Naive thymus-derived CD8-positive, alpha-beta T cell (primary cell): ENCODE measurements around the gene PTPRT. TPM values are rescaled to one million over a fixed set of nuclear protein-coding genes. Genes with fewer than 3 reads are reported as not detected.

ENCODE experiments used
- ATAC-seq, 2 donors: fragments of 150-1000 bp; cut with Tn5 transposase in 1 of 2; sonication (Bioruptor Pico), chemical (Tn5 transposase) in 1 of 2; 1 replicate in 1 of 2; 2 replicates in 1 of 2; pipeline ENCODE4 v1.10.0; 2021; ENCODE audit warnings: mild to moderate bottlenecking in 2 of 2, moderate library complexity in 2 of 2
- POLR2A ChIA-PET: fragments of 350-600 bp; sonication (Branson Sonifier 250); formaldehyde crosslinking; loops from one replicate; lab custom pipeline; 2021; ENCODE audit warnings: antibody characterized with exemption; lab: Charles Lee
- DNase-seq, 10 donors: peaks; one replicate each; pipeline versions ENCODE4 v3.0.0 to v3.0.0-alpha.2; 2020 to 2022
- H3K27ac Mint-ChIP-seq, 10 donors: one replicate each; pipeline ENCODE4 v1.8.0; 2020 to 2022; ENCODE audit warnings: mild to moderate bottlenecking in 10 of 10, mixed read lengths in 10 of 10, moderate library complexity in 4 of 10, inconsistent platforms in 1 of 10
- H3K27me3 Mint-ChIP-seq, 5 donors: one replicate each; pipeline ENCODE4 v1.8.0; 2021 to 2022; ENCODE audit warnings: mixed read lengths in 5 of 5
- H3K36me3 Mint-ChIP-seq, 3 donors: one replicate each; pipeline ENCODE4 v1.8.0; 2020 to 2022; ENCODE audit warnings: mixed read lengths in 3 of 3, mild to moderate bottlenecking in 2 of 3, inconsistent platforms in 1 of 3
- H3K4me1 Mint-ChIP-seq, 4 donors: one replicate each; pipeline ENCODE4 v1.8.0; 2021 to 2022; ENCODE audit warnings: mixed read lengths in 4 of 4
- H3K4me3 Mint-ChIP-seq, 10 donors: one replicate each; pipeline ENCODE4 v1.8.0; 2020 to 2022; ENCODE audit warnings: mild to moderate bottlenecking in 10 of 10, mixed read lengths in 10 of 10, moderate library complexity in 6 of 10, inconsistent platforms in 1 of 10
- H3K9me3 Mint-ChIP-seq, 9 donors: one replicate each; pipeline ENCODE4 v1.8.0; 2020 to 2022; ENCODE audit warnings: mixed read lengths in 9 of 9, mild to moderate bottlenecking in 3 of 9, inconsistent platforms in 1 of 9, moderate library complexity in 1 of 9
- polyA plus RNA-seq, 3 donors: library from polyadenylated mRNA; unstranded; fragments of 300-500 nt; fragmentation: Illumina TruSeq; gene quantifications; one replicate each; pipeline ENCODE4 v1.2.3, GENCODE V29; 2021
- total RNA-seq, 8 experiments: library from RNA in 2 of 8; stranded (reverse) in 2 of 8; gene quantifications; one replicate each; pipeline ENCODE4 v1.2.3 and lab custom pipeline; 2021 to 2026

PTPRT gene
- total and polyA plus RNA-seq, 5 experiments from 2014 or later: not detected

GRCh38 chr20:42392442-42392841 is 797.3 kb downstream of the PTPRT start:
- Mint-ChIP-seq H3K36me3 (no peaks in the 10 kb centered on the region), H3K4me1 (no peaks in the 10 kb centered on the region), H3K9me3 (peaks cover 0 to 9% (median 0%) of the 10 kb centered on the region in 9 donors), H3K27me3 (peaks cover 0 to 2% (median 0%) of the 10 kb centered on the region in 5 donors), H3K27ac (no peak overlapping the region), H3K4me3 (no peak overlapping the region)
- POLR2A ChIA-PET: no interaction called here
- DNase-seq (no peak), ATAC-seq (no peak)

GRCh38 chr20:42391807-42392206 is 797.9 kb downstream of the PTPRT start:
- H3K27ac Mint-ChIP-seq: no peak overlapping the region
- no peaks in the 10 kb centered on the region for H3K36me3 Mint-ChIP-seq
- no peak for DNase-seq
- no peak overlapping the region for H3K4me3 Mint-ChIP-seq
- H3K4me1 Mint-ChIP-seq: no peaks in the 10 kb centered on the region
- peaks cover 0 to 9% (median 0%) of the 10 kb centered on the region in 9 donors for H3K9me3 Mint-ChIP-seq
- peaks cover 0 to 1% (median 0%) of the 10 kb centered on the region in 5 donors for H3K27me3 Mint-ChIP-seq
- ATAC-seq: no peak
- POLR2A ChIA-PET: no interaction called here

GRCh38 chr20:42380287-42380686 is 809.4 kb downstream of the PTPRT start:
- no peak overlapping the region for H3K27ac Mint-ChIP-seq
- H3K9me3 Mint-ChIP-seq: peaks cover 0 to 29% (median 3%) of the 10 kb centered on the region in 9 donors
- H3K4me1 Mint-ChIP-seq: no peaks in the 10 kb centered on the region

GRCh38 chr20:42379385-42379784 is 810.3 kb downstream of the PTPRT start:
- ATAC-seq (no peak), DNase-seq (no peak)
- Mint-ChIP-seq H3K4me3 (no peak overlapping the region), H3K36me3 (peaks cover 0 to 1% (median 0%) of the 10 kb centered on the region in 3 donors), H3K27ac (no peak overlapping the region), H3K4me1 (no peaks in the 10 kb centered on the region), H3K9me3 (peaks cover 0 to 23% (median 3%) of the 10 kb centered on the region in 9 donors), H3K27me3 (peaks cover 0 to 11% (median 0%) of the 10 kb centered on the region in 5 donors)
- POLR2A ChIA-PET: no interaction called here

More at GRCh38 chr20:42380287-42380686, 809.4 kb downstream of the PTPRT start:
- no peak for DNase-seq
- POLR2A ChIA-PET: no interaction called here
- Mint-ChIP-seq H3K36me3 (peaks cover 0 to 1% (median 0%) of the 10 kb centered on the region in 3 donors), H3K27me3 (peaks cover 0 to 11% (median 0%) of the 10 kb centered on the region in 5 donors), H3K4me3 (no peak overlapping the region)
- no peak for ATAC-seq

- H3K36me3 Mint-ChIP-seq: peaks cover 0 to 1% (median 0%) of the 10 kb centered on the region in 3 donors
- H3K27ac Mint-ChIP-seq: no peak overlapping the region
- POLR2A ChIA-PET: no interaction called here
- peaks cover 0 to 11% (median 0%) of the 10 kb centered on the region in 5 donors for H3K27me3 Mint-ChIP-seq
- no peak for DNase-seq
- H3K9me3 Mint-ChIP-seq: peaks cover 0 to 19% (median 3%) of the 10 kb centered on the region in 9 donors
- no peaks in the 10 kb centered on the region for H3K4me1 Mint-ChIP-seq
- H3K4me3 Mint-ChIP-seq: no peak overlapping the region
- ATAC-seq: no peak
Observed at GRCh38 chr20:42378826-42379225, 810.9 kb downstream of the PTPRT start.

GRCh38 chr20:42376131-42376530 is 813.6 kb downstream of the PTPRT start:
- Mint-ChIP-seq H3K9me3 (peaks cover 0 to 8% (median 2%) of the 10 kb centered on the region in 9 donors), H3K4me1 (no peaks in the 10 kb centered on the region), H3K27ac (no peak overlapping the region), H3K27me3 (peaks cover 0 to 6% (median 0%) of the 10 kb centered on the region in 5 donors), H3K36me3 (peaks cover 0 to 1% (median 0%) of the 10 kb centered on the region in 3 donors), H3K4me3 (no peak overlapping the region)
- DNase-seq: no peak
- POLR2A ChIA-PET: no interaction called here
- no peak for ATAC-seq

GRCh38 chr20:42373049-42373448 is 816.7 kb downstream of the PTPRT start:
- POLR2A ChIA-PET: no interaction called here
- H3K27me3 Mint-ChIP-seq: peaks cover 0 to 8% (median 4%) of the 10 kb centered on the region in 5 donors
- no peak for ATAC-seq
- no peak overlapping the region for H3K4me3 Mint-ChIP-seq
- no peaks in the 10 kb centered on the region for H3K4me1 Mint-ChIP-seq
- H3K9me3 Mint-ChIP-seq: peaks cover 0 to 7% (median 2%) of the 10 kb centered on the region in 9 donors
- H3K27ac Mint-ChIP-seq: no peak overlapping the region
- DNase-seq: no peak
- H3K36me3 Mint-ChIP-seq: peaks cover 0 to 1% (median 0%) of the 10 kb centered on the region in 3 donors

GRCh38 chr20:42370075-42370474 is 819.6 kb downstream of the PTPRT start:
- ATAC-seq (no peak), DNase-seq (no peak)
- Mint-ChIP-seq H3K9me3 (peaks cover 0 to 18% (median 2%) of the 10 kb centered on the region in 9 donors), H3K36me3 (no peaks in the 10 kb centered on the region), H3K27me3 (peaks cover 0 to 16% (median 2%) of the 10 kb centered on the region in 5 donors), H3K4me1 (no peaks in the 10 kb centered on the region), H3K4me3 (no peak overlapping the region), H3K27ac (no peak overlapping the region)
- POLR2A ChIA-PET: no interaction called here

- no peak for ATAC-seq
- POLR2A ChIA-PET: no interaction called here
- no peak for DNase-seq
- H3K4me1 Mint-ChIP-seq: no peaks in the 10 kb centered on the region
- H3K4me3 Mint-ChIP-seq: no peak overlapping the region
- peaks cover 0 to 12% (median 2%) of the 10 kb centered on the region in 9 donors for H3K9me3 Mint-ChIP-seq
- H3K27me3 Mint-ChIP-seq: peaks cover 0 to 16% (median 2%) of the 10 kb centered on the region in 5 donors
- no peaks in the 10 kb centered on the region for H3K36me3 Mint-ChIP-seq
- no peak overlapping the region for H3K27ac Mint-ChIP-seq
Observed at GRCh38 chr20:42368910-42369309, 820.8 kb downstream of the PTPRT start.

- no peak overlapping the region for H3K27ac Mint-ChIP-seq
Observed at GRCh38 chr20:42366626-42367025, 823.1 kb downstream of the PTPRT start.

GRCh38 chr20:42364446-42364845 is 825.3 kb downstream of the PTPRT start:
- no peak for ATAC-seq
- POLR2A ChIA-PET: no interaction called here
- Mint-ChIP-seq H3K4me1 (no peaks in the 10 kb centered on the region), H3K4me3 (no peak overlapping the region), H3K36me3 (no peaks in the 10 kb centered on the region), H3K27ac (no peak overlapping the region), H3K27me3 (peaks cover 0 to 16% (median 2%) of the 10 kb centered on the region in 5 donors), H3K9me3 (peaks cover 0 to 12% (median 1%) of the 10 kb centered on the region in 9 donors)
- no peak for DNase-seq

More at GRCh38 chr20:42366626-42367025, 823.1 kb downstream of the PTPRT start:
- H3K4me1 Mint-ChIP-seq: no peaks in the 10 kb centered on the region
- POLR2A ChIA-PET: no interaction called here
- H3K4me3 Mint-ChIP-seq: no peak overlapping the region
- peaks cover 0 to 16% (median 2%) of the 10 kb centered on the region in 5 donors for H3K27me3 Mint-ChIP-seq
- no peaks in the 10 kb centered on the region for H3K36me3 Mint-ChIP-seq
- ATAC-seq (no peak), DNase-seq (no peak)
- peaks cover 0 to 12% (median 2%) of the 10 kb centered on the region in 9 donors for H3K9me3 Mint-ChIP-seq

- Mint-ChIP-seq H3K27me3 (peaks cover 0 to 10% (median 0%) of the 10 kb centered on the region in 5 donors), H3K27ac (no peak overlapping the region), H3K36me3 (no peaks in the 10 kb centered on the region), H3K9me3 (peaks cover 0 to 4% (median 0%) of the 10 kb centered on the region in 9 donors), H3K4me3 (no peak overlapping the region), H3K4me1 (no peaks in the 10 kb centered on the region)
- ATAC-seq: no peak
- POLR2A ChIA-PET: no interaction called here
- DNase-seq: no peak
Observed at GRCh38 chr20:42361402-42361970, 828.2 kb downstream of the PTPRT start.

GRCh38 chr20:42360621-42361020 is 829.1 kb downstream of the PTPRT start:
- ATAC-seq (no peak), DNase-seq (no peak)
- peaks cover 0 to 3% (median 0%) of the 10 kb centered on the region in 5 donors for H3K27me3 Mint-ChIP-seq
- no peaks in the 10 kb centered on the region for H3K4me1 Mint-ChIP-seq
- H3K36me3 Mint-ChIP-seq: no peaks in the 10 kb centered on the region
- no peak overlapping the region for H3K4me3 Mint-ChIP-seq
- no peak overlapping the region for H3K27ac Mint-ChIP-seq
- H3K9me3 Mint-ChIP-seq: peaks cover 0 to 4% (median 0%) of the 10 kb centered on the region in 9 donors
- POLR2A ChIA-PET: no interaction called here
